Mesendoderm (in vitro differentiated cells): ENCODE data around the gene DGCR6. TPM values are rescaled to one million over a fixed set of nuclear protein-coding genes. Genes with fewer than 3 reads are reported as not detected.
"Not testable (repeated sequence)": the region's sequence is repeated elsewhere in the genome, so short reads cannot be mapped to it uniquely, and the experiment has no call there.

Experiments
- DNase-seq: peaks from one replicate; pipeline ENCODE4 v3.0.0; 2013
- H2AK5ac ChIP-seq: 2 replicates; pipeline ENCODE4 v1.6.1; 2013; ENCODE audit warnings: low read length, inconsistent platforms
- H2BK120ac ChIP-seq: 2 replicates; pipeline ENCODE4 v1.6.1; 2013; ENCODE audit warnings: low read depth, mild to moderate bottlenecking, low read length, moderate library complexity, mixed read lengths
- H2BK15ac ChIP-seq: replicated peaks from 2 replicates; pipeline ENCODE4 v1.6.1; 2013; ENCODE audit warnings: low read depth, mild to moderate bottlenecking, moderate library complexity
- H2BK5ac ChIP-seq: 2 replicates; pipeline ENCODE4 v1.6.1; 2013; ENCODE audit warnings: low read length, inconsistent platforms
- H3K18ac ChIP-seq: 2 replicates; pipeline ENCODE4 v1.6.1; 2013; ENCODE audit warnings: mild to moderate bottlenecking, low read length, mixed read lengths
- H3K23ac ChIP-seq: one replicate; pipeline ENCODE4 v1.6.1; 2013; ENCODE audit warnings: low read length
- H3K27ac ChIP-seq: 2 replicates; pipeline ENCODE4 v1.5.1; 2013; ENCODE audit warnings: low read depth, mild to moderate bottlenecking, inconsistent platforms, low read length, moderate library complexity
- H3K27me3 ChIP-seq: 2 replicates; pipeline ENCODE4 v1.6.1; 2013; ENCODE audit warnings: low read length, control low read depth, mild to moderate bottlenecking, inconsistent platforms; ENCODE audit not compliant: insufficient read depth, poor library complexity
- H3K36me3 ChIP-seq: 2 replicates; pipeline ENCODE4 v1.6.1; 2013; ENCODE audit warnings: low read length, inconsistent platforms; ENCODE audit not compliant: control insufficient read depth, insufficient read depth
- H3K4ac ChIP-seq: one replicate; pipeline ENCODE4 v1.6.1; 2013; ENCODE audit warnings: low read depth, mild to moderate bottlenecking, low read length, moderate library complexity
- H3K4me1 ChIP-seq: 2 replicates; pipeline ENCODE4 v1.6.1; 2013; ENCODE audit warnings: low read depth, low read length, inconsistent platforms; ENCODE audit not compliant: control insufficient read depth
- H3K4me2 ChIP-seq: 2 replicates; pipeline ENCODE4 v1.6.1; 2013; ENCODE audit warnings: low read length
- H3K4me3 ChIP-seq: 2 replicates; pipeline ENCODE4 v1.5.1; 2013; ENCODE audit warnings: mild to moderate bottlenecking, low read length
- H3K56ac ChIP-seq: one replicate; pipeline ENCODE4 v1.6.1; 2013; ENCODE audit warnings: low read length
- H3K79me1 ChIP-seq: 2 replicates; pipeline ENCODE4 v1.6.1; 2013; ENCODE audit warnings: low read length, inconsistent platforms
- H3K79me2 ChIP-seq: 2 replicates; pipeline ENCODE4 v1.6.1; 2013; ENCODE audit warnings: mild to moderate bottlenecking, low read length; ENCODE audit not compliant: control insufficient read depth, insufficient read depth
- H3K9ac ChIP-seq: 2 replicates; pipeline ENCODE4 v1.6.1; 2013; ENCODE audit warnings: low read length, inconsistent platforms
- H4K5ac ChIP-seq: one replicate; pipeline ENCODE4 v1.6.1; 2013; ENCODE audit warnings: low read length
- H4K8ac ChIP-seq: one replicate; pipeline ENCODE4 v1.6.1; 2013; ENCODE audit warnings: low read depth, mild to moderate bottlenecking, control low read depth, low read length, moderate library complexity
- WGBS: extraction: QIAGEN DNeasy Blood & Tissue Kit; methylation state at CpG from one replicate; pipeline ENCODE4 v1.1.7; 2013; ENCODE audit warnings: low lambda C conversion rate, missing lambda C conversion rate; ENCODE audit not compliant: insufficient coverage; ENCODE audit errors: extremely low coverage; 5-methylcytosine and 5-hydroxymethylcytosine counted together
- polyA plus RNA-seq, 2 experiments: library from polyadenylated mRNA; stranded (reverse); fragments of 200-250 nt; gene quantifications; one replicate each; pipeline ENCODE4 v1.2.3, GENCODE V29; 2013

DGCR6 gene
- polyA plus RNA-seq (2013, experiment 1 of 2), result 0.31 TPM
- polyA plus RNA-seq (2013, experiment 2 of 2), result 0.42 TPM

DNA sequence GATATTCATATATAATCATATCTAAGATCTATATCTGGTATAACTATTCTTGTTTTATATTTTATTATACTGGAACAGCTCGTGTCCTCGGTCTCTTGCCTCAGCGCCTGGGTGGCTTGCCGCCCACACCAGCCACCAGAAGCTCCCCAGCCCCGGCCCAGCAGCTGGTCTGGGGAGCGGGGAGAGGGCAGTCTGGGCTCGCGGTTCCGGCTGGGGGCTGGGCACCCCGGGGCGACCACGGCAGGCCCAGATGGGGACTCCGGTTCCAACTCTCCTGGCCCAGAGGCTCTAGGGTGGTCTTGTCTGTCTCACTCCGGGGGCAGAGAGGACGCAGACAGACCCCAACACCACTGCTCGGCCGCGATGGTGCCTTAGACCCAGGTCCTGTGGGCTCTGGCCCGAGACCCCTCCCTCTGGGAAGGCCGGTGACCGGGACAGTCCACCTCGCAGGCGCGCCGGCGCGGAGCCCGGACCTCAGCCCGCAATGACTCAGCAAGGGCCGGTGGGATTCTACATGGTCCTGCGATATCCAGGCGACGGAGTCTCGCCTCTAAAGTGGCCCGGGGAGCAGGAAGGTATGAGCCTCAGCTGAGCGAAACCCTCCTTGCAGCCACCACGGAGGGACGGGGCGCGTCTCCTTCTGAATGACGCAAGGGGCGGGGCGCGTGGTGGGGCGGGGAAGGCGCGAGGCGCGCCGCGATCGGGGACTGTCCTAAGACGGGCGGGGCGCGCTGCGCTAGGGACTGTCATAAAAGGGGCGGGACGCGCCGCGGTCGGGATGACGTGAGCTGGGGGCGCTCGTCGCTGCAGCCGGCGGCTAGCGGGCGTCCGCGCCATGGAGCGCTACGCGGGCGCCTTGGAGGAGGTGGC lies at the start of gene DGCR6:
Gene DGCR6, plus strand, starts transcription at position 781 of the 870 bp plus-strand sequence. Its CDS starts 55 bp downstream, at position 836.
- Histone ChIP-seq H3K27ac (no peak within 1 kb of the TSS), H3K4me2 (no peak within 1 kb of the TSS), H3K4me1 (no peaks in the 10 kb centered on the region), H4K5ac (no peak within 1 kb of the TSS), H2BK15ac (no peak within 1 kb of the TSS), H3K4me3 (no peak within 1 kb of the TSS), H3K18ac (no peak within 1 kb of the TSS), H3K79me2 (no peaks in the 10 kb centered on the region), H3K36me3 (no peaks in the 10 kb centered on the region), H2BK120ac (no peak within 1 kb of the TSS), H3K79me1 (no peaks in the 10 kb centered on the region), H2AK5ac (no peak within 1 kb of the TSS), H4K8ac (no peak within 1 kb of the TSS), H2BK5ac (no peak within 1 kb of the TSS), H3K9ac (no peak within 1 kb of the TSS), H3K23ac (no peak within 1 kb of the TSS), H3K56ac (no peak within 1 kb of the TSS), H3K27me3 (no peaks in the 10 kb centered on the region), H3K4ac (no peak within 1 kb of the TSS)
- no CpG with 5 or more reads among the region's 77 CpGs for WGBS
- no peak for DNase-seq

GRCh38 chr22:18859314-18859713 lies 46.8 kb upstream of the DGCR6 start:
- WGBS, result no CpG with 5 or more reads among the region's 7 CpGs

DNA sequence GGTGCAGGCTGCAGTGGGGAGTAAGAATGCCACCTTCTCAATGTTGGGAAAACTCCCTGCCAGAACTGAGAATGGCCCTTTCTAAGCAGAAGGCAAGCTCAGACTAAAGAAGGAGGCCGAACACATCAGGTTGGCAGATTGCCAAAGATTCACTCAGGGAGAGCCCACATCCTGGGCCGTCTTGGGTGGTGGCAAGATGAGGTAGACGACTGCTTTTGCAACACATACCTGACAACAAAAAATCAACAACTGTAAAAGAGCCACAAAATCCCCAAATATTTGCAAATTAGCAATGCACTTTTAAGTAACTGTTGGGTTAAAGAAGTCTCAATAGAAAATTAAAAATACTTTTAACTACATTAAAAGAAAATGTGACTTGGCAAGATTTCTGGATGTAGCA lies 24.9 kb upstream of the DGCR6 start:
- not testable (repeated sequence) for H3K9ac ChIP-seq, H3K36me3 ChIP-seq, H3K79me2 ChIP-seq, H3K79me1 ChIP-seq, H3K27me3 ChIP-seq, H2BK120ac ChIP-seq, H3K23ac ChIP-seq, H3K4me3 ChIP-seq, H2BK15ac ChIP-seq, H3K56ac ChIP-seq, H2BK5ac ChIP-seq, H3K4me2 ChIP-seq, DNase-seq, H3K4ac ChIP-seq, H4K5ac ChIP-seq, H3K27ac ChIP-seq, H2AK5ac ChIP-seq, H4K8ac ChIP-seq, H3K18ac ChIP-seq, H3K4me1 ChIP-seq
- no CpG with 5 or more reads among the region's 3 CpGs for WGBS

More at GRCh38 chr22:18859314-18859713, 46.8 kb upstream of the DGCR6 start:
- H3K27me3 ChIP-seq, H3K23ac ChIP-seq, H4K8ac ChIP-seq, DNase-seq, H3K79me1 ChIP-seq, H4K5ac ChIP-seq, H3K18ac ChIP-seq, H3K56ac ChIP-seq, H3K27ac ChIP-seq, H2BK5ac ChIP-seq, H3K4me3 ChIP-seq, H3K4ac ChIP-seq, H3K79me2 ChIP-seq, H3K4me2 ChIP-seq, H3K4me1 ChIP-seq, H2BK120ac ChIP-seq, H3K36me3 ChIP-seq, H2AK5ac ChIP-seq, H3K9ac ChIP-seq, H2BK15ac ChIP-seq: not testable (repeated sequence)

DNA sequence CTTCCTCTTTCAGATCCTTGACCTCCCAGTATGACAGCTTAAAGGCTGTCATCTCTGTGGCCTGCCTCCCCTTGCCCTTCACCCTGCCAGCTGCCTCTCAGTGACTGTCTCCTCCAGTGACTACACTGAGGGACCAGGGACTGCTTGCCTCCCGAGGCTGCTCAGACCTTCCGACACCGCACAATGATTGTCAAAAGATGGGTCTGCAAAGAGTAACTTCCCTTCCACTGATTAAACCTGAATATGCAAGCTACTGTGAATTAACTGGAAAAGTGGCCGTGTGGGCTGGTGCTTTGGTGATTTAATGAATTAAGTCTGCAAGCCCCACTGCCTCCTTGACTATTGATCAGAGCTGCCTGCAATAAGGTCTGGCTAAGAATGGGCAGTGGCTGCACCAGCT lies 21.7 kb upstream of the DGCR6 start:
- H2AK5ac ChIP-seq, H2BK15ac ChIP-seq, H3K4me2 ChIP-seq, H4K5ac ChIP-seq, H2BK120ac ChIP-seq, H3K4me1 ChIP-seq, H3K36me3 ChIP-seq, H3K79me1 ChIP-seq, H3K18ac ChIP-seq, H3K79me2 ChIP-seq, H3K23ac ChIP-seq, H4K8ac ChIP-seq, H3K4me3 ChIP-seq, H3K27me3 ChIP-seq, H3K27ac ChIP-seq, H3K56ac ChIP-seq, DNase-seq, H3K4ac ChIP-seq, H2BK5ac ChIP-seq, H3K9ac ChIP-seq: not testable (repeated sequence)
- WGBS, result no CpG with 5 or more reads among the region's 4 CpGs

DNA sequence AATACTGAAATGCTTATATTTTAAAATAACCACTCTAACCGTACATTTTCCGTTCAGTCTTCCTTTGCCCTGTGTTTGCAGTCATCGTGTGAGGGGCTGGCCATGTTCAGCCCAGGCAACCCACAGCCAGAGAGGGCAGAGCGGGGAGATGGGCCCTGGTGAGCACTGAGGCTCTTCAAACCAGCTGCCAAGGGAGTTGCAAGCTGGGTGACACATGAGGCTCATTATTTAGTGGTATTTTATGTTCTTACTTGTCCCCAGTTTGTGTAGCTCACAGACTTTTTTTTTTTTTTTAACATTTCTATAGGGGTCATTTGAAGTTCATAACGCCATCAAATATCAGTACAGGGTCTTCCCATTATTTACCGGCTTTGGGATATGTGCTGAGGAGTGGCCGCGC lies 18.0 kb upstream of the DGCR6 start:
- H3K27me3 ChIP-seq, result no peaks in the 10 kb centered on the region
- no peaks in the 10 kb centered on the region for H3K4me1 ChIP-seq
- H3K23ac ChIP-seq, result no peak overlapping the region
- no peak overlapping the region for H3K18ac ChIP-seq
- no peaks in the 10 kb centered on the region for H3K79me1 ChIP-seq
- H3K9ac ChIP-seq, result no peak overlapping the region
- no peak overlapping the region for H2BK120ac ChIP-seq
- no peak overlapping the region for H2BK15ac ChIP-seq
- H4K8ac ChIP-seq, result no peak overlapping the region
- H3K36me3 ChIP-seq, result no peaks in the 10 kb centered on the region
- DNase-seq, result no peak
- H3K4ac ChIP-seq, result no peak overlapping the region
- no peak overlapping the region for H3K27ac ChIP-seq
- H3K4me2 ChIP-seq, result no peak overlapping the region
- H2BK5ac ChIP-seq, result no peak overlapping the region
- H3K56ac ChIP-seq, result no peak overlapping the region
- no peak overlapping the region for H3K4me3 ChIP-seq
- H3K79me2 ChIP-seq, result no peaks in the 10 kb centered on the region
- H4K5ac ChIP-seq, result no peak overlapping the region
- H2AK5ac ChIP-seq, result no peak overlapping the region
- no CpG with 5 or more reads among the region's 8 CpGs for whole genome bisulfite sequencing
